Measurements from ENCODE around the gene DUOX1.

DNA sequence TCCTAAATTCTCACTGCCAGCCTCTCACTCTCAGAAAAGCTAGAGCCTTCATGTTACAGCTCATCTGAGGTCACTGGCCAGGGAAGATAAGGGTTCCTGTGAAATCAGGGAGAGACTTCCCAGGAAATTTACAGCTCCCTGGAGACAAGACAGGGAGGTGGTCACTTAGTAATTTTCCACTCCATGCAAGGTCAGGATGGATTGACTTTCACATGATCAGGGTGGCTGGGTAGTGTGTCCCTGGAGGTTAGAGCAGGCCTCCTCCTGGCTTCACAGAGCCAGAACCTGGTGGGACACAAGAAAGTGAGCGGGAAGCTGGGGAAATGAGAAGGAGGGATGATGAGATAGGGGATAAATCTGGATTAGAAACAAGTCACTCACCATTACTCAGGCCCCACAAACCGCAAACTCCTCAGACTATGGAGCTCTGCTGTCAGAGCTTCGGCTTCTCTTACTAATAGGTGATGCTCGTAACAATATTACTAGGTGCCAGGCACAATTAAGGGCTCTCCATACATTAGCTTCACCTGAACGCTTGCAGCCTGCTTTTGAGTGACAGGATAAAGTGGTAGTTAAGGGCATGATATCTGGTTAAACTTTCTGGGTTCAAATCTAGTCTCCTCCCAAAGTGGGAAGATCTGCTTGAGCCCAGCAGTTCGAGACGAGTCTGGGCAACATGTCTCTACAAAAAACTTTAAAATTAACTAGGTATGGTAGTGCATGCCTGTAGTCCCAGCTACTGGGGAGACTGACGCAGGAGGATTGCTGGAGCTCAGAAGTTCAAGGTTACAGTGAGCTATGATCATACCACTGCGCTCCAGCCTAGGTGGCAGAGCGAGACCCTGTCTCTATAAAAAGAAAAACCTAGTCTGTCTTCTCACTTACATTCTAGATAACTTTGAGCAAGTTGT lies 40.7 kb upstream of the DUOX1 start:
- no peak for TF ChIP-seq ISL1 (CRISPR knock-in tag; IDR thresholded peaks at IDR 0.05)
- TF ChIP-seq ZFP30 (CRISPR knock-in tag; IDR thresholded peaks at IDR 0.05), result no peak
- TF ChIP-seq, protein P1, sequence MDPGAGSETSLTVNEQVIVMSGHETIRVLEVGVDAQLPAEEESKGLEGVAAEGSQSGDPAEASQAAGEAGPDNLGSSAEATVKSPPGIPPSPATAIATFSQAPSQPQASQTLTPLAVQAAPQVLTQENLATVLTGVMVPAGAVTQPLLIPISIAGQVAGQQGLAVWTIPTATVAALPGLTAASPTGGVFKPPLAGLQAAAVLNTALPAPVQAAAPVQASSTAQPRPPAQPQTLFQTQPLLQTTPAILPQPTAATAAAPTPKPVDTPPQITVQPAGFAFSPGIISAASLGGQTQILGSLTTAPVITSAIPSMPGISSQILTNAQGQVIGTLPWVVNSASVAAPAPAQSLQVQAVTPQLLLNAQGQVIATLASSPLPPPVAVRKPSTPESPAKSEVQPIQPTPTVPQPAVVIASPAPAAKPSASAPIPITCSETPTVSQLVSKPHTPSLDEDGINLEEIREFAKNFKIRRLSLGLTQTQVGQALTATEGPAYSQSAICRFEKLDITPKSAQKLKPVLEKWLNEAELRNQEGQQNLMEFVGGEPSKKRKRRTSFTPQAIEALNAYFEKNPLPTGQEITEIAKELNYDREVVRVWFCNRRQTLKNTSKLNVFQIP (CRISPR knock-in tag; IDR thresholded peaks at IDR 0.05; ENCODE audit: borderline replicate concordance, low read depth), result no peak
- TF ChIP-seq RARB (CRISPR knock-in tag; IDR thresholded peaks at IDR 0.05), result no peak
- no peak for TF ChIP-seq ZFP3 (CRISPR knock-in tag; IDR thresholded peaks at IDR 0.05)
- TF ChIP-seq, protein P2, sequence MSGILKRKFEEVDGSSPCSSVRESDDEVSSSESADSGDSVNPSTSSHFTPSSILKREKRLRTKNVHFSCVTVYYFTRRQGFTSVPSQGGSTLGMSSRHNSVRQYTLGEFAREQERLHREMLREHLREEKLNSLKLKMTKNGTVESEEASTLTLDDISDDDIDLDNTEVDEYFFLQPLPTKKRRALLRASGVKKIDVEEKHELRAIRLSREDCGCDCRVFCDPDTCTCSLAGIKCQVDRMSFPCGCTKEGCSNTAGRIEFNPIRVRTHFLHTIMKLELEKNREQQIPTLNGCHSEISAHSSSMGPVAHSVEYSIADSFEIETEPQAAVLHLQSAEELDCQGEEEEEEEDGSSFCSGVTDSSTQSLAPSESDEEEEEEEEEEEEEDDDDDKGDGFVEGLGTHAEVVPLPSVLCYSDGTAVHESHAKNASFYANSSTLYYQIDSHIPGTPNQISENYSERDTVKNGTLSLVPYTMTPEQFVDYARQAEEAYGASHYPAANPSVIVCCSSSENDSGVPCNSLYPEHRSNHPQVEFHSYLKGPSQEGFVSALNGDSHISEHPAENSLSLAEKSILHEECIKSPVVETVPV (CRISPR knock-in tag; IDR thresholded peaks at IDR 0.05), result no peak
- no peak for TF ChIP-seq GLIS3 (CRISPR knock-in tag; IDR thresholded peaks at IDR 0.05)
- no peak for TF ChIP-seq SNAI2 (CRISPR knock-in tag; IDR thresholded peaks at IDR 0.05)
- TF ChIP-seq TOX (CRISPR knock-in tag; IDR thresholded peaks at IDR 0.05; ENCODE audit: borderline replicate concordance), result no peak

Data from SK-N-SH treated with all-trans-retinoic acid at 6 μM for 48 hours (cell line).